ENCODE results near the gene KIF11.

Gene KIF11

GRCh38 chr10:92681306-92681834, 88.4 kb downstream of the KIF11 start:
- no peak for DNase-seq (ENCODE audit: low read depth)

- no peak for DNase-seq (ENCODE audit: low read depth)
Observed at GRCh38 chr10:92688573-92688926, 95.6 kb downstream of the KIF11 start.

GRCh38 chr10:92688927-92689662, 96.2 kb downstream of the KIF11 start:
- DNase-seq (ENCODE audit: low read depth), result no peak

GRCh38 chr10:92689663-92690210, 96.8 kb downstream of the KIF11 start, which contains the start of gene HHEX:
Gene HHEX (plus strand): TSS chr10:92689955. CDS start chr10:92689987, 32 bp downstream.
- DNase-seq (ENCODE audit: low read depth), result no peak

- DNase-seq (ENCODE audit: low read depth), result no peak
Observed at GRCh38 chr10:92690211-92690914, 97.4 kb downstream of the KIF11 start.

- no peak for DNase-seq (ENCODE audit: low read depth)
Observed at GRCh38 chr10:92690915-92691590, 98.1 kb downstream of the KIF11 start.

- DNase-seq (ENCODE audit: low read depth), result no peak
Observed at GRCh38 chr10:92691591-92692079, 98.7 kb downstream of the KIF11 start.

GRCh38 chr10:92692080-92692671, 99.2 kb downstream of the KIF11 start:
- no peak for DNase-seq (ENCODE audit: low read depth)

GRCh38 chr10:92692697-92693533, 100.0 kb downstream of the KIF11 start:
- no peak for DNase-seq (ENCODE audit: low read depth)

- no peak for DNase-seq (ENCODE audit: low read depth)
Observed at GRCh38 chr10:92693534-92693893, 100.6 kb downstream of the KIF11 start.

- DNase-seq (ENCODE audit: low read depth), result no peak
Observed at GRCh38 chr10:92695679-92696605, 103.0 kb downstream of the KIF11 start.

GRCh38 chr10:92696606-92697383, 103.9 kb downstream of the KIF11 start:
- DNase-seq (ENCODE audit: low read depth), result no peak

- DNase-seq (ENCODE audit: low read depth), result no peak
Observed at GRCh38 chr10:92697663-92698511, 105.0 kb downstream of the KIF11 start.

- DNase-seq (ENCODE audit: low read depth), result no peak
Observed at GRCh38 chr10:92699193-92699517, 106.2 kb downstream of the KIF11 start.

GRCh38 chr10:92699518-92700381, 106.8 kb downstream of the KIF11 start:
- no peak for DNase-seq (ENCODE audit: low read depth)

- DNase-seq (ENCODE audit: low read depth), result no peak
Observed at GRCh38 chr10:92702301-92702916, 109.5 kb downstream of the KIF11 start.

Data from stimulated activated CD8-positive, alpha-beta memory T cell treated with anti-CD3 and anti-CD28 coated beads, Interleukin-15, amount 100 ng/mL, for 24 hours (primary cell).